Frontal cortex (tissue), 4 donors: ENCODE data around the gene PTCHD4. TPM values are rescaled to one million over a fixed set of nuclear protein-coding genes. Genes with fewer than 3 reads are reported as not detected.

Experiments used
- DNase-seq, 2 donors: peaks; one replicate each; pipeline ENCODE4 v3.0.0; 2012; ENCODE audit warnings: low spot score in 2 of 2
- FAIRE-seq: peaks from 2 replicates; lab custom pipeline; 2012; peaks lifted over from hg19 to GRCh38; lab: Jason Lieb, UNC
- total RNA-seq: library from RNA; depleted of rRNA; stranded (reverse); fragments of >200 nt; gene quantifications from one replicate; pipeline ENCODE4 v1.2.3, GENCODE V29; 2014
- donor health status: control.
- donor health status: control.
- donor health status: control.

Gene PTCHD4
- total RNA-seq, 1 donor from 2014 or later = 28.1 TPM

DNA sequence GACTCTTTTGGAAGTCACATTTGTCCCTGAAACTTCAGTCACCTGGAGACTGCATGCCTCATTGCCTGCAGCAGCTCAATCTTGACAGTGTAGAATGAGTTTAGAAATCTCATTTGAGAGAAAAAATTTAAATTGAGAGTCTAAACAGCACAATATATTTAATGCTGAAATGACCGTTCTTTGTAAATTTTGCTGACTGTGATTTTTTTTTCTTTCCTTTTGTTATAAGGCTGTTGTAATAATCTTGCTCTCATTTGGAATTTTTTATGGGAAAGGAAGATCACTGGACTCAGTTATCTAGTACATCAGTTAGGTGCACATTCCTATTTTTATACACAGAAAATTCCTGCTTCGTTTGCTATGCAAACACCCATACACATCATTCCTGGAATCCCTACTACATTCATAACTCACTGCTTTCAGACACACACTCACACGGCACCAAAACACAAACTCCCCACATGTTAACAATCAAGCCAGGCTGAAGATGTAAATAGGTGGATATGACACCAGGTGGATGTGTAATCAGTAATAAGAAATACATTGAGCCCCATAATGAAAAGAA is 43.8 kb downstream of the PTCHD4 start:
- FAIRE-seq (no peak), DNase-seq (no peak)

DNA sequence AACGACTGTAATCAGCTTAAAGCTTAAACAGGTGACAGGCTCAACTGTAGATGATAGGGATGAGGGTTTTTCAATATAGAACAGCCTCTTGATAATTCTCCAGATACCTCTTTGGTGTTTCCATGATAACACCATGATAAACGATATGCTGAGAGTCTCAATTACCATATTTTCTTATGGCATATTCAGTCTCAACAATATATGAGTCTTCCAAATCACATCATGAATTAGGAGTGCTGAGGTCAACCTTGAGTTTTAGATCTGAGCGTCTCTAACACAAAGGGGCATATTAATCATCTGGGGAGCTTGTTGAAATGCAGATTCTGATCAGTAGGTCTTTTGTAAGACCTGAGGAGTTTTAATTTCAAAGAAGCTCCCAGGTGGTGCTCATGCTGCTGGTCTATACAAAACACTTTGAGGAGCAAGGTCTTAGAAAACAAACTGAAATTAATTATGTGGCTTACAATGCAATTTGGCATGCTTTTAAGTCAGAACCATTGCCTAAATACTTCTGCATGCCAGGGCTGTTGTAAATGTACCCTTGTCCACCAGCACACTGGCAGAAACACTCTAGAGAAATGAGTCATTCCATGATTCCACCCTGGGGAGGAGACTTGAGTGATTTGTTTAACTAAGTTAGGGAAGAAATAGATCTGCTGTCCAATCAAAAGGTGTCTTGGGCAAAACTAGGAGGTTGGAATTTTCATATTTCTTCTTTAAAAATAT is 49.6 kb downstream of the PTCHD4 start:
- DNase-seq = no peak
- FAIRE-seq = no peak
